K562 (cell line): ENCODE results near the gene LY6G6C. TPM values are rescaled to one million over a fixed set of nuclear protein-coding genes. Genes with fewer than 3 reads are reported as not detected.

Experiments
- BDP1 ChIP-seq: IDR thresholded peaks from 3 replicates; pipeline ENCODE4 v1.6.1; 2011; ENCODE audit not compliant: insufficient read length, insufficient read depth
- NELFE ChIP-seq: IDR thresholded peaks from 2 replicates; pipeline ENCODE4 v1.6.1; 2011; ENCODE audit warnings: mild to moderate bottlenecking; ENCODE audit not compliant: insufficient read depth, insufficient read length
- REST ChIP-seq, 2 experiments: fragments of 450-650 bp; formaldehyde crosslinking in 1 of 2; IDR thresholded peaks; 2 replicates each; pipeline versions ENCODE4 v1.4.0 to v1.6.1; 2014 to 2020; ENCODE audit warnings: mild to moderate bottlenecking in 2 of 2, borderline replicate concordance in 1 of 2, low read depth in 1 of 2
- ZNF668 ChIP-seq: fragments of 250-450 bp; sonication (Bioruptor Pico); IDR thresholded peaks from 2 replicates; pipeline ENCODE4 v1.8.0; 2022; ENCODE audit warnings: mild to moderate bottlenecking, inconsistent platforms
- polyA plus RNA-seq, 8 experiments: library from polyadenylated mRNA; depleted of rRNA in 4 of 8; stranded (reverse) in 5 of 8; unstranded in 3 of 8; fragments of >200 nt; fragmentation: Nextera tagmentation in 2 of 8; fragmentation: Illumina TruSeq in 1 of 8; extraction: Ambion mirVana in 2 of 8; extraction: Trizol in 1 of 8; gene quantifications; 2 replicates each; pipeline versions ENCODE4 v1.2.1 to v1.2.3, GENCODE V29; 2011 to 2014; ENCODE audit warnings: inconsistent platforms in 1 of 8, missing spikeins in 1 of 8
- total RNA-seq, 7 experiments: library from RNA; depleted of rRNA in 6 of 7; stranded (reverse); fragments of >200 nt in 6 of 7; fragmentation: Illumina TruSeq in 2 of 7; extraction: Trizol in 2 of 7; gene quantifications; 2 replicates each; pipeline versions ENCODE4 v1.2.1 to v1.2.3, GENCODE V29; 2011 to 2021; ENCODE audit warnings: low replicate concordance in 1 of 7
- TF ChIP-seq, protein P1 (sequence below): fragments of 250-450 bp; sonication (Bioruptor Pico); IDR thresholded peaks from 2 replicates; pipeline ENCODE4 v1.4.0; 2020; ENCODE audit warnings: mild to moderate bottlenecking, moderate library complexity
- TF ChIP-seq, protein P2 (sequence below): fragments of 450-650 bp; formaldehyde crosslinking; IDR thresholded peaks from 2 replicates; pipeline ENCODE4 v1.4.0; 2022; ENCODE audit warnings: mild to moderate bottlenecking, moderate library complexity

The LY6G6C gene
- total and polyA plus RNA-seq, 9 of the 15 experiments (the other 6 are each of a cell fraction or from before 2014, with no cell fraction given): 0.06 to 0.20 TPM; not detected in 7

- TF ChIP-seq REST (IDR thresholded peaks at IDR 0.05; ENCODE audit: borderline replicate concordance) (no peak), REST (CRISPR knock-in tag; IDR thresholded peaks at IDR 0.05; ENCODE audit: low read depth) (no peak), BDP1 (no peak), ZNF668 (CRISPR knock-in tag) (no peak), NELFE (no peak)
- TF ChIP-seq, protein P1, sequence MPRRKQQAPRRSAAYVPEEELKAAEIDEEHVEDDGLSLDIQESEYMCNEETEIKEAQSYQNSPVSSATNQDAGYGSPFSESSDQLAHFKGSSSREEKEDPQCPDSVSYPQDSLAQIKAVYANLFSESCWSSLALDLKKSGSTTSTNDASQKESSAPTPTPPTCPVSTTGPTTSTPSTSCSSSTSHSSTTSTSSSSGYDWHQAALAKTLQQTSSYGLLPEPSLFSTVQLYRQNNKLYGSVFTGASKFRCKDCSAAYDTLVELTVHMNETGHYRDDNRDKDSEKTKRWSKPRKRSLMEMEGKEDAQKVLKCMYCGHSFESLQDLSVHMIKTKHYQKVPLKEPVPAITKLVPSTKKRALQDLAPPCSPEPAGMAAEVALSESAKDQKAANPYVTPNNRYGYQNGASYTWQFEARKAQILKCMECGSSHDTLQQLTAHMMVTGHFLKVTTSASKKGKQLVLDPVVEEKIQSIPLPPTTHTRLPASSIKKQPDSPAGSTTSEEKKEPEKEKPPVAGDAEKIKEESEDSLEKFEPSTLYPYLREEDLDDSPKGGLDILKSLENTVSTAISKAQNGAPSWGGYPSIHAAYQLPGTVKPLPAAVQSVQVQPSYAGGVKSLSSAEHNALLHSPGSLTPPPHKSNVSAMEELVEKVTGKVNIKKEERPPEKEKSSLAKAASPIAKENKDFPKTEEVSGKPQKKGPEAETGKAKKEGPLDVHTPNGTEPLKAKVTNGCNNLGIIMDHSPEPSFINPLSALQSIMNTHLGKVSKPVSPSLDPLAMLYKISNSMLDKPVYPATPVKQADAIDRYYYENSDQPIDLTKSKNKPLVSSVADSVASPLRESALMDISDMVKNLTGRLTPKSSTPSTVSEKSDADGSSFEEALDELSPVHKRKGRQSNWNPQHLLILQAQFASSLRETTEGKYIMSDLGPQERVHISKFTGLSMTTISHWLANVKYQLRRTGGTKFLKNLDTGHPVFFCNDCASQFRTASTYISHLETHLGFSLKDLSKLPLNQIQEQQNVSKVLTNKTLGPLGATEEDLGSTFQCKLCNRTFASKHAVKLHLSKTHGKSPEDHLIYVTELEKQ (CRISPR knock-in tag): 0 out of 2 replicates have a peak, but pooled peaks have one; percentile 42
- TF ChIP-seq, protein P2, sequence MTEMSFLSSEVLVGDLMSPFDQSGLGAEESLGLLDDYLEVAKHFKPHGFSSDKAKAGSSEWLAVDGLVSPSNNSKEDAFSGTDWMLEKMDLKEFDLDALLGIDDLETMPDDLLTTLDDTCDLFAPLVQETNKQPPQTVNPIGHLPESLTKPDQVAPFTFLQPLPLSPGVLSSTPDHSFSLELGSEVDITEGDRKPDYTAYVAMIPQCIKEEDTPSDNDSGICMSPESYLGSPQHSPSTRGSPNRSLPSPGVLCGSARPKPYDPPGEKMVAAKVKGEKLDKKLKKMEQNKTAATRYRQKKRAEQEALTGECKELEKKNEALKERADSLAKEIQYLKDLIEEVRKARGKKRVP (CRISPR knock-in tag): peak; percentile 58
These were observed 9.1 kb upstream of the LY6G6C start (continued) for GRCh38 chr6:31730631-31731086.
